Activated CD4-positive, alpha-beta memory T cell treated with anti-CD3 and anti-CD28 coated beads, Interleukin-2, amount 10 ng/mL, durations not matched to agents 7 days and 5 days (primary cell): ENCODE results near the gene MICAL2. TPM values are rescaled to one million over a fixed set of nuclear protein-coding genes. Genes with fewer than 3 reads are reported as not detected.

Source experiments
- CTCF ChIA-PET: fragments of 350-600 bp; sonication (Branson Sonifier 250); formaldehyde crosslinking; loops from one replicate; lab custom pipeline; 2021; ENCODE audit warnings: antibody characterized with exemption, inconsistent platforms; lab: Charles Lee
- POLR2A ChIA-PET: fragments of 350-600 bp; sonication (Branson Sonifier 250); formaldehyde crosslinking; loops from one replicate; lab custom pipeline; 2021; ENCODE audit warnings: antibody characterized with exemption; lab: Charles Lee
- DNase-seq: peaks from one replicate; pipeline ENCODE4 v3.0.0-alpha.2; 2020
- H3K27ac Mint-ChIP-seq: one replicate; pipeline ENCODE4 v1.8.0; 2021; ENCODE audit warnings: mild to moderate bottlenecking, mixed read lengths
- H3K27me3 Mint-ChIP-seq: one replicate; pipeline ENCODE4 v1.8.0; 2021; ENCODE audit warnings: mixed read lengths
- H3K36me3 Mint-ChIP-seq: one replicate; pipeline ENCODE4 v1.8.0; 2021; ENCODE audit warnings: low read depth, mixed read lengths
- H3K4me1 Mint-ChIP-seq: one replicate; pipeline ENCODE4 v1.8.0; 2021; ENCODE audit warnings: mixed read lengths
- H3K4me3 Mint-ChIP-seq: one replicate; pipeline ENCODE4 v1.8.0; 2021; ENCODE audit warnings: mild to moderate bottlenecking, mixed read lengths
- H3K9me3 Mint-ChIP-seq: one replicate; pipeline ENCODE4 v1.8.0; 2021; ENCODE audit warnings: mixed read lengths
- total RNA-seq, 2 experiments: library from RNA; stranded (reverse); gene quantifications; one replicate each; pipeline ENCODE4 v1.2.3, GENCODE V29; 2021

MICAL2 gene
- total RNA-seq, 2 experiments from 2014 or later = 135 to 143 TPM

GRCh38 chr11:12133547-12134235 is 23.3 kb downstream of the MICAL2 start:
- peaks cover 16% of the 10 kb centered on the region for H3K36me3 Mint-ChIP-seq
- peak overlapping the region; percentile 50 for H3K27ac Mint-ChIP-seq
- ChIA-PET CTCF (interaction anchor here (1.1 to 2.0 kb wide), 3 partner anchors 13 to 91 kb away, joined by 5 to 6 read pairs (median 5); no protein-coding TSS in a partner anchor), POLR2A (interaction anchor here (0.9 to 4.0 kb wide), 5 partner anchors 11 to 91 kb away, joined by 3 to 15 read pairs (median 5); no protein-coding TSS in a partner anchor)
- no peak overlapping the region for H3K4me3 Mint-ChIP-seq
- no peaks in the 10 kb centered on the region for H3K27me3 Mint-ChIP-seq
- DNase-seq = no peak
- H3K9me3 Mint-ChIP-seq = no peaks in the 10 kb centered on the region
- H3K4me1 Mint-ChIP-seq = peaks cover 60% of the 10 kb centered on the region

GRCh38 chr11:12134236-12134585 is 23.8 kb downstream of the MICAL2 start:
- CTCF ChIA-PET = interaction anchor here (1.1 to 2.0 kb wide), 5 partner anchors 11 to 90 kb away, joined by 3 to 6 read pairs (median 5); no protein-coding TSS in a partner anchor
- Mint-ChIP-seq H3K9me3 (no peaks in the 10 kb centered on the region), H3K27me3 (no peaks in the 10 kb centered on the region), H3K36me3 (peaks cover 19% of the 10 kb centered on the region), H3K4me1 (peaks cover 56% of the 10 kb centered on the region), H3K4me3 (peak overlapping the region; percentile 1), H3K27ac (peak overlapping the region; percentile 46)
- no peak for DNase-seq
- POLR2A ChIA-PET = interaction anchor here (1.3 to 4.0 kb wide), 3 partner anchors 10 to 47 kb away, joined by 5 to 15 read pairs (median 5); no protein-coding TSS in a partner anchor

GRCh38 chr11:12135185-12135584 is 24.8 kb downstream of the MICAL2 start:
- H3K36me3 Mint-ChIP-seq = peaks cover 26% of the 10 kb centered on the region
- no peaks in the 10 kb centered on the region for H3K9me3 Mint-ChIP-seq
- H3K27me3 Mint-ChIP-seq = no peaks in the 10 kb centered on the region
- DNase-seq = no peak
- no peak overlapping the region for H3K4me3 Mint-ChIP-seq
- CTCF ChIA-PET = interaction anchor here (1.1 to 2.0 kb wide), 3 partner anchors 12 to 16 kb away, joined by 3 to 5 read pairs (median 4); no protein-coding TSS in a partner anchor
- H3K4me1 Mint-ChIP-seq = peaks cover 50% of the 10 kb centered on the region
- POLR2A ChIA-PET = interaction anchor here (1.0 to 4.0 kb wide), 5 partner anchors 10 to 85 kb away, joined by 3 to 15 read pairs (median 5); no protein-coding TSS in a partner anchor
- no peak overlapping the region for H3K27ac Mint-ChIP-seq

- POLR2A ChIA-PET = interaction anchor here (0.8 to 4.0 kb wide), 5 partner anchors 12 to 58 kb away, joined by 3 to 15 read pairs (median 3); no protein-coding TSS in a partner anchor
- Mint-ChIP-seq H3K4me1 (peaks cover 54% of the 10 kb centered on the region), H3K27me3 (no peaks in the 10 kb centered on the region)
Measured at GRCh38 chr11:12137005-12137690, 26.8 kb downstream of the MICAL2 start.

GRCh38 chr11:12137938-12138731 is 27.7 kb downstream of the MICAL2 start:
- ChIA-PET POLR2A (interaction anchor here (1.0 to 2.6 kb wide), 2 partner anchors 12 to 17 kb away, joined by 4 to 11 read pairs; no protein-coding TSS in a partner anchor), CTCF (interaction anchor here (1.5 kb wide), 1 partner anchor 11 kb away, joined by 4 read pairs; no protein-coding TSS in a partner anchor)
- H3K36me3 Mint-ChIP-seq = peaks cover 53% of the 10 kb centered on the region
- peaks cover 58% of the 10 kb centered on the region for H3K4me1 Mint-ChIP-seq
- no peak overlapping the region for H3K4me3 Mint-ChIP-seq
- H3K27me3 Mint-ChIP-seq = no peaks in the 10 kb centered on the region
- no peaks in the 10 kb centered on the region for H3K9me3 Mint-ChIP-seq
- DNase-seq = no peak
- H3K27ac Mint-ChIP-seq = peak overlapping the region; percentile 65

More at GRCh38 chr11:12137005-12137690, 26.8 kb downstream of the MICAL2 start:
- Mint-ChIP-seq H3K27ac (peak overlapping the region; percentile 9), H3K36me3 (peaks cover 43% of the 10 kb centered on the region), H3K4me3 (no peak overlapping the region), H3K9me3 (no peaks in the 10 kb centered on the region)
- CTCF ChIA-PET = interaction anchor here (1.5 kb wide), 1 partner anchor 10 kb away, joined by 4 read pairs; no protein-coding TSS in a partner anchor
- DNase-seq = no peak

DNA sequence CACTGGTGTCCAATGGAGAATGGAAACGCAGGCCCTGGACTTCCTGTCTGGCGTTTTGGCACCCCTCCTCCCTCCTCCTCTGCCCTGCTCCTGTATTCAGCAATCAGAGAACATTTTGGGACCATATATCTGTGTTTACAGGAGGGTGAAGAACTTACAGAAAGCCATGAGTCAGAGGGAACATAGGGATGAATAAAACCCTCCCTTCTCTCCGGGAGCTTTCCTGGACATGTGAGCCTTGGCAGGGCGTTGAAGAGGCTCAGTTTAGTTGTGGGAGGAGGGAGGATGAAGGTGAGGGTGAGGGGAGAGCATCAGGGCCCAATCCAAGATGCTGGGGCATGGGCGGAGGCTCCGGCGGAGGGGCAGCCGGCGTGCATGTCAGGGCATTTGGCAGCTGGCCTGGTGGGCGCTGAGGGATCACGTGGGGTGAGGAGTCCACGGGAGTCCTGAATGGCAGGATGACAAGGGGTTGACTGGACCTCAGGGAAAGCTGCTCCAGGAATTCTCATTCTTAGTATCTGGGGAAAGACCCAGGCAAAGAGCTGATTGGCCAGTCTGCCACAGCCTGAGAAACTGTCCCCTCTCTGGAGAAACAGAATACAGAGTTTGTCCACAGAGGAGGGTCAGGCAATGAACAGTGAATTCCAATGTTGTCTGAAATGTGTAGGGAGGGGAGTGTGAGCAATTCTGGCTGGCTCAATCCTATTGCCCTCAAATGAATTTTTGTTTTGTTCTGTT is 28.9 kb downstream of the MICAL2 start:
- H3K27ac Mint-ChIP-seq = no peak overlapping the region
- no peak for DNase-seq
- no peaks in the 10 kb centered on the region for H3K9me3 Mint-ChIP-seq
- ChIA-PET CTCF (no interaction called here), POLR2A (interaction anchor here (1.3 to 2.6 kb wide), 2 partner anchors 10 to 29 kb away, joined by 3 to 11 read pairs; partner anchors contain the start of gene MICAL2)
- H3K4me1 Mint-ChIP-seq = peaks cover 58% of the 10 kb centered on the region
- no peak overlapping the region for H3K4me3 Mint-ChIP-seq
- peaks cover 52% of the 10 kb centered on the region for H3K36me3 Mint-ChIP-seq
- H3K27me3 Mint-ChIP-seq = no peaks in the 10 kb centered on the region

GRCh38 chr11:12140186-12140793 is 29.9 kb downstream of the MICAL2 start:
- Mint-ChIP-seq H3K4me3 (no peak overlapping the region), H3K9me3 (no peaks in the 10 kb centered on the region), H3K36me3 (peaks cover 52% of the 10 kb centered on the region), H3K27me3 (no peaks in the 10 kb centered on the region), H3K27ac (no peak overlapping the region), H3K4me1 (peaks cover 65% of the 10 kb centered on the region)
- POLR2A ChIA-PET = interaction anchor here (0.6 to 1.4 kb wide), 3 partner anchors 30 to 55 kb away, joined by 3 read pairs; partner anchors contain the start of gene MICAL2
- no peak for DNase-seq
- CTCF ChIA-PET = interaction anchor here (0.6 to 0.7 kb wide), 2 partner anchors 95 to 688 kb away, joined by 3 to 4 read pairs; no protein-coding TSS in a partner anchor

GRCh38 chr11:12141283-12141682 is 30.9 kb downstream of the MICAL2 start:
- CTCF ChIA-PET = interaction anchor here (1.1 kb wide), 1 partner anchor 95 kb away, joined by 4 read pairs; no protein-coding TSS in a partner anchor
- POLR2A ChIA-PET = interaction anchor here (1.0 to 2.8 kb wide), 3 partner anchors 16 to 58 kb away, joined by 3 to 8 read pairs (median 3); no protein-coding TSS in a partner anchor
- H3K4me3 Mint-ChIP-seq = no peak overlapping the region
- DNase-seq = no peak
- peaks cover 70% of the 10 kb centered on the region for H3K4me1 Mint-ChIP-seq
- H3K9me3 Mint-ChIP-seq = no peaks in the 10 kb centered on the region
- H3K36me3 Mint-ChIP-seq = peaks cover 57% of the 10 kb centered on the region
- H3K27me3 Mint-ChIP-seq = no peaks in the 10 kb centered on the region
- peak overlapping the region; percentile 77 for H3K27ac Mint-ChIP-seq

- DNase-seq = no peak
- H3K9me3 Mint-ChIP-seq = peaks cover 2% of the 10 kb centered on the region
- no peaks in the 10 kb centered on the region for H3K27me3 Mint-ChIP-seq
- ChIA-PET POLR2A (interaction anchor here (2.8 kb wide), 1 partner anchor 57 kb away, joined by 8 read pairs; no protein-coding TSS in a partner anchor), CTCF (interaction anchor here (1.1 to 1.8 kb wide), 2 partner anchors 20 to 94 kb away, joined by 4 to 5 read pairs; no protein-coding TSS in a partner anchor)
- H3K27ac Mint-ChIP-seq = no peak overlapping the region
- H3K4me3 Mint-ChIP-seq = no peak overlapping the region
- H3K36me3 Mint-ChIP-seq = peaks cover 63% of the 10 kb centered on the region
- peaks cover 71% of the 10 kb centered on the region for H3K4me1 Mint-ChIP-seq
Measured at GRCh38 chr11:12142176-12142575, 31.8 kb downstream of the MICAL2 start.

- POLR2A ChIA-PET = interaction anchor here (0.8 to 2.8 kb wide), 4 partner anchors 36 to 81 kb away, joined by 3 to 8 read pairs (median 5); no protein-coding TSS in a partner anchor
- peaks cover 2% of the 10 kb centered on the region for H3K9me3 Mint-ChIP-seq
Measured at GRCh38 chr11:12142909-12143308, 32.5 kb downstream of the MICAL2 start.

More at GRCh38 chr11:12142909-12143308, 32.5 kb downstream of the MICAL2 start:
- H3K27me3 Mint-ChIP-seq = no peaks in the 10 kb centered on the region
- no peak for DNase-seq
- CTCF ChIA-PET = interaction anchor here (0.7 to 1.8 kb wide), 3 partner anchors 20 to 1009 kb away, joined by 3 to 5 read pairs (median 4); no protein-coding TSS in a partner anchor
- peaks cover 63% of the 10 kb centered on the region for H3K36me3 Mint-ChIP-seq
- H3K4me1 Mint-ChIP-seq = peaks cover 65% of the 10 kb centered on the region
- H3K4me3 Mint-ChIP-seq = no peak overlapping the region
- peak overlapping the region; percentile 18 for H3K27ac Mint-ChIP-seq
